A549 treated with AZD9567 at 1 μM for 4 hours (cell line): ENCODE results near the gene BLM. TPM values are rescaled to one million over a fixed set of nuclear protein-coding genes. Genes with fewer than 3 reads are reported as not detected.

Source experiments
- total RNA-seq: library from RNA; stranded (reverse); fragments of 200-300 nt; extraction: Qiagen RNA extraction; gene quantifications from 5 replicates; pipeline ENCODE4 v1.2.3, GENCODE V29; 2022; ENCODE audit not compliant: insufficient read depth

Gene BLM
- total RNA-seq: 11.2 to 20.6 TPM (median 13.2 TPM) in 5 replicates

GRCh38 chr15:90716976-90717821, at the start of gene BLM:
Gene BLM (plus strand): TSS chr15:90717346. CDS start chr15:90747393, 30,047 bp downstream.

Other genes starting within 250 kb of the BLM start
- gene CRTC3, start 187.4 kb upstream of the BLM start, total RNA-seq: 22.3 to 25.1 TPM (median 24.9 TPM) in 5 replicates
- 35.1 to 56.4 TPM (median 52.6 TPM) in 5 replicates for gene FURIN, start 151.2 kb downstream of the BLM start, total RNA-seq
- 0.82 to 1.2 TPM (median 0.87 TPM) in 4 of 5 replicates, not detected in the other for gene FES, start 167.2 kb downstream of the BLM start, total RNA-seq
- gene MAN2A2, start 186.0 kb downstream of the BLM start, total RNA-seq: 21.1 to 35.0 TPM (median 31.4 TPM) in 5 replicates
- 24.9 to 35.5 TPM (median 33.5 TPM) in 5 replicates for gene HDDC3, start 215.2 kb downstream of the BLM start, total RNA-seq
- 54.3 to 59.4 TPM (median 57.8 TPM) in 5 replicates for gene UNC45A, start 217.9 kb downstream of the BLM start, total RNA-seq
- 23.7 to 44.2 TPM (median 36.0 TPM) in 5 replicates for gene RCCD1, start 237.5 kb downstream of the BLM start, total RNA-seq